ENCODE results near the gene TMEM233. TPM values are rescaled to one million over a fixed set of nuclear protein-coding genes. Genes with fewer than 3 reads are reported as not detected.

The TMEM233 gene
- total and polyA plus RNA-seq, 9 of the 15 experiments (the other 6 are each of a cell fraction or from before 2014, with no cell fraction given) = 0.04 to 0.17 (median 0.07) TPM; not detected in 2

- TF ChIP-seq RBBP5 (IDR thresholded peaks at IDR 0.05; ENCODE audit: borderline replicate concordance, insufficient read depth, low read length, poor library complexity, severe bottlenecking) (peak; percentile 65), SOX6 (IDR thresholded peaks at IDR 0.05) (peak; percentile 100), GATAD2A (IDR thresholded peaks at IDR 0.05) (peak; percentile 65; the same call in 1 of the 2 replicates), JUNB (CRISPR knock-in tag; conservative IDR thresholded peaks at IDR 0.05) (no peak), SMAD3 (CRISPR knock-in tag; conservative IDR thresholded peaks at IDR 0.05) (peak; percentile 97), TGIF2 (CRISPR knock-in tag; IDR thresholded peaks at IDR 0.05) (no peak), RBM17 (IDR thresholded peaks at IDR 0.05; ENCODE audit: borderline replicate concordance, low read depth, low read length) (no peak), MXD1 (CRISPR knock-in tag; IDR thresholded peaks at IDR 0.05; ENCODE audit: borderline replicate concordance, poor library complexity, severe bottlenecking) (no peak), POLR2B (IDR thresholded peaks at IDR 0.05; ENCODE audit: low read depth, partially characterized antibody) (no peak), ARHGAP35 (IDR thresholded peaks at IDR 0.05; ENCODE audit: partially characterized antibody) (no peak), DACH1 (IDR thresholded peaks at IDR 0.05; ENCODE audit: partially characterized antibody) (peak; percentile 82), UBTF (IDR thresholded peaks at IDR 0.05; ENCODE audit: borderline replicate concordance in 1 of 2, low read depth in 2 of 2, low read length in 2 of 2) (no peak), ZNF134 (CRISPR knock-in tag; conservative IDR thresholded peaks at IDR 0.05) (peak; percentile 68; the same call in 1 of the 2 replicates), TAL1 (IDR thresholded peaks at IDR 0.05) (peak; percentile 100), ELF1 (tag; IDR thresholded peaks at IDR 0.05) (peak; percentile 79), NONO (IDR thresholded peaks at IDR 0.05; ENCODE audit: low read depth in 2 of 2, low read length in 1 of 2) (peak in 1 of 2 experiments; percentile 94; a peak in 2 of 4 replicates), GTF3C2 (IDR thresholded peaks at IDR 0.05; ENCODE audit: borderline replicate concordance, extremely low read depth, insufficient read length) (no peak), ZNF644 (tag; IDR thresholded peaks at IDR 0.05; ENCODE audit: low read depth) (peak; percentile 99), KLF10 (CRISPR knock-in tag; IDR thresholded peaks at IDR 0.05) (no peak), SRSF7 (optimal IDR thresholded peaks at IDR 0.05; ENCODE audit: low read depth, low read length) (no peak), ZNF431 (CRISPR knock-in tag; IDR thresholded peaks at IDR 0.05) (peak; percentile 33; the same call in 1 of the 2 replicates), ZZZ3 (IDR thresholded peaks at IDR 0.05) (no peak), SRSF3 (IDR thresholded peaks at IDR 0.05; ENCODE audit: insufficient read depth, low read length) (no peak)
Measured at GRCh38 chr12:119665164-119665929, 71.8 kb downstream of the TMEM233 start (continued).

All from K562 (cell line).